Activated CD8-positive, alpha-beta T cell treated with anti-CD3 and anti-CD28 coated beads, Interleukin-2, amount 10 ng/mL, durations not matched to agents 7 days and 5 days (primary cell): ENCODE measurements around the gene CPSF6. TPM values are rescaled to one million over a fixed set of nuclear protein-coding genes. Genes with fewer than 3 reads are reported as not detected.

Experiments used
- microRNA-seq: library from miRNA; unstranded; fragments of <30 nt; microRNA quantifications from one replicate; pipeline ENCODE4 v1.2.0, GENCODE V29; 2022
- total RNA-seq, 2 experiments: library from RNA; stranded (reverse); gene quantifications; one replicate each; pipeline ENCODE4 v1.2.3, GENCODE V29; 2021

The CPSF6 gene
- total RNA-seq, 2 experiments from 2014 or later: 95.6 to 97.8 TPM

Small RNA genes within 50 kb of the gene (microRNA-seq; reads per million reads assigned to microRNA genes)
- not detected for gene MIR1279

Other genes starting within 250 kb of the CPSF6 start
- gene LYZ, start 108.8 kb downstream of the CPSF6 start, total RNA-seq: not detected
- 10 to 100 TPM; 49.9 to 51.0 TPM for gene YEATS4, start 120.2 kb downstream of the CPSF6 start, total RNA-seq
- gene FRS2, start 230.8 kb downstream of the CPSF6 start, total RNA-seq: 10 to 100 TPM; 13.0 to 13.7 TPM